ENCODE results near the gene TELO2. TPM values are rescaled to one million over a fixed set of nuclear protein-coding genes. Genes with fewer than 3 reads are reported as not detected.
A peak's percentile ranks its signal among the peaks of the same experiment; 100 is the strongest.

Gene TELO2
- total RNA-seq, 4 donors from 2014 or later: 12.7 to 38.5 (median 22.2) TPM

DNA sequence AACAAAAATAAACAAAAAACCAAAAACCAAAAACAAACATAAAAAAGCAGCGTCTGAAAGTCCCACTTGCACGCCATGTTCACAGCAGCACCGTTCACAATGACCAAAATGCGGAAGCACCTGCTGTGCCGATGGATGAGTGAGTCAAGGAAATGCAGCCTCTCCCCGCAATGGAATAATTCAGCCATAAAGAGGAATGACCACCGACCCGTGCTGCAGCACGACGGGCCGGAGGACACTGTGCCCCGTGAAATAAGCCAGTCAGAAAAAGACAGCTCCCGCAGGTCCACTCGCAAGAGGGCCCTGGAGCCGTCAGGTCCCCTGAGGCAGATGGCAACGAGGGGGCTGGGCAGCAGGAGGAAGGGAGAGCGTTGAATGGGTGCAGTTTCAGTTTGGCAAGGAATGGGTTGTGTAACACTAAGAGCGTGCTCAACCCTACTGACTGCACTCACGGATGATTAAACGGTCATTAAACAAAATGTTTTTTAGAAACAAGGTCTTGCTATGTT lies 23.4 kb upstream of the TELO2 start:
- no peak for TF ChIP-seq CTCF (IDR thresholded peaks at IDR 0.05)
- no peak for ATAC-seq (ENCODE audit: low FRiP score)
- DNase-seq (ENCODE audit: low spot score): no peak

DNA sequence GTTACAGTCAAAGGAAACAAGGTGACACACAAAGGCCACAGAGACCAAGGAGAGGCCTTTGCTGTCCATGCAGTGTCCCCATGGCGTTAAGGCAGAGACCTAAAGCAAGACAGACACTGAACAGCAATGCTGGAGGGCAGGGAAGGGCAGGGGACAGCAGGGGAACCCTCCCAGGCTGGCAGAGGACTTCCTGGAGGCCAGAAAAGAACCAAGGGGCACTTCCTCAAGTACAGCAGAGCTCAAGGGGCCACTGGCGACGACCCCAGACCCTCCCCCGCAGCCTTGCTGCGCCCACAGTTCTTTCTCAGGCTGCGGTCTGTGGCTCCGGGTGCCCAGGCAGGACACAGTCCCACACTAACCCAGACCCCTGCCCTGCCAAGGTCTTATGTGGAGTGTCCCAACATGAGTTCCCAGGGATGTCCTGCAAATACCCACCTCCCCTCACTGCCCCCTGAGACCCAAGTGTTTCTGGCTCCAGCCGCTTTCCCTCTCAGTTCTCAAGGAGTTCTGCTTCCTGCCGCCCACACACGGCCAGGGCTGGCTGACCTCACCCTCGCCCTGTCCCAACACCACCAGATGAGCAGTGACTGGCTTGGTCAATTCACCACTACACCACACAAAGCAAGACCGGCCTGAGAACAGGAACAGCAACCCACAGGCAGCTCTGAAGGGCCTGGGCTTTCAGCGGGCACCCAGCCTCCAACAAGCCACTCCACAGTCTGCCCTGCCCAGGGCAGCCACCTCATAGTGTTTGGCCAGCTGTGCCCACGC lies 22.5 kb upstream of the TELO2 start:
- DNase-seq (ENCODE audit: low spot score): no peak
- TF ChIP-seq CTCF (IDR thresholded peaks at IDR 0.05): no peak
- no peak for ATAC-seq (ENCODE audit: low FRiP score)

GRCh38 chr16:1471569-1472194 lies 21.5 kb upstream of the TELO2 start:
- no peak for ATAC-seq (ENCODE audit: low FRiP score)
- DNase-seq (ENCODE audit: low spot score): no peak
- TF ChIP-seq CTCF (IDR thresholded peaks at IDR 0.05): no peak

- no peak for TF ChIP-seq CTCF (IDR thresholded peaks at IDR 0.05)
- DNase-seq (ENCODE audit: low spot score) (no peak), ATAC-seq (ENCODE audit: low FRiP score) (no peak)
Measured at GRCh38 chr16:1472974-1473373, 20.2 kb upstream of the TELO2 start.

DNA sequence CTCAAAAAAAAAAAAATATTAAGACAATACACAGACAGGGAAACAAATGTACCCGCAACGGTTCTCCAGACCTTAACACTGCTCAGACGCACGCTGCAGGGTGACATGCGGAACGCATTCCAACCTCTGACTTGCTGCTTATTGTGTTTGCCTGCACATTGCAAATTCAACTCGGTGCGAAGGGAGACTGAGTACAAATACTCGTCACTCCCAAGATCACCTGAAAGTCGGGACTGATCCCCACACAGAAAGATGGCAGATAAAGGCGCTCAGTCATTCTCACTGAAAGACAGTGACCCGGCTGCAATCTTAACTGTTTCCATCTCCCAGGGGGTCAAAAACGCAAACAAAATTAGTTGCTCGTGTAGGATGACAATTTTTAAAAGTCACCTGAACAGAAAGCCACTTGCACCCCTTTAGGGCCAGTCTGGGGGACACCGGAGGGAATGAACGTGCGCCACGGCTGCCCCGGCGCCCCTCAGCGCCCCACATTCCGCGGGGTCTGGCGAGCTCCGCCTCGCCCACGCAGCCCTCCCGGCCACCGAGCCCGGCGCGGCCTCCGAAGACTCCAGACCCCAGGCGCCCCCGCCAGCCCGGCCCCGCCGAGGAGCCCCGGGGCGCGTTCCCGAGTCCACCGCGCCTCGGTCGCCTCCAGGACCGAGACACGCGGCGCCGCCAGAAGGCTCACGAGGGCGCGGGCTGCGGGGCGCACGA lies 18.9 kb upstream of the TELO2 start:
- ATAC-seq (ENCODE audit: low FRiP score) (no peak), DNase-seq (ENCODE audit: low spot score) (no peak)
- TF ChIP-seq CTCF (IDR thresholded peaks at IDR 0.05): no peak

DNA sequence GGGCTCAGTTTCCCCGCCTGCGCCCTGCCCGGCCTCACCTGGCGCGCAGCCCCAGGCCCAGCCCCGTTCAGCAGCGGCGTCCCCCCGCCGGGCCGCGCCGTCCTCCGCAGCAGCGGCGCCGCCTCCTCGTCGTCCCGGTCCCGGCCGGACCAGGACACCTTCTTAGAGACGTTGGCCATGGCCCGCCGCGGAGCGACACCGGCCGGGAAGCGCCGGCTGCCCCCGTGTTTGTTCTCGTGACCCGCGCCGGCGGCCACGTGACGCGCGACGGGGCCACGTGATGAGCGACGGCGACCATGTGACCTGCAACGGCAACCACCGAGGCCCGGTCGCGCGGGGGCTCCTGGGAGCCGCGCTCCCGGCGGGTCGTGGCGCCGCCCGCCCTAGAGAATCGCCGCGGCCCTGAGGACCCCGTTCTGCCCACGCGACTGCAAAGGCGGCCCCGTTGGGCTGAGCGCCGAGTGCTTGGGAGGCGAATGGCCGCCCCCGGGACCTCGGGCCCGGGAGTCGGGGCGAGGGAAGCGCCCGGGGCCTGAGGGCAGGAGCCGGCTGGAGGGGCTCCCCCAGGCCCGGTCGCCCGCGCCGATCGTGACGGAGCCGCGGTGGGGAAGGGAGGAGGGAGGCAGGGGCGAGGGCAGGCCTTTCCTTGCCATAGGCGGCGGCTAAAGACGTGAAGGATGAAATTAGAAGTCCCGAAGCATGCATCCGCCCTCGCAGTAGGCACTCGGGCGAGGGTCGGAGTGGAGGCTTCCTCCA lies 18.2 kb upstream of the TELO2 start, which contains the start of gene CLCN7:
CLCN7 (minus strand) TSS at position 233 of the 756 bp plus-strand sequence; CDS start at position 179, 54 bp downstream.
- TF ChIP-seq CTCF (IDR thresholded peaks at IDR 0.05): no peak
- ATAC-seq (ENCODE audit: low FRiP score): peak; percentile 82
- peak; percentile 89 for DNase-seq (ENCODE audit: low spot score)

Measured in omental fat pad (tissue), 4 donors.